ENCODE results near the gene MORN5.

DNA sequence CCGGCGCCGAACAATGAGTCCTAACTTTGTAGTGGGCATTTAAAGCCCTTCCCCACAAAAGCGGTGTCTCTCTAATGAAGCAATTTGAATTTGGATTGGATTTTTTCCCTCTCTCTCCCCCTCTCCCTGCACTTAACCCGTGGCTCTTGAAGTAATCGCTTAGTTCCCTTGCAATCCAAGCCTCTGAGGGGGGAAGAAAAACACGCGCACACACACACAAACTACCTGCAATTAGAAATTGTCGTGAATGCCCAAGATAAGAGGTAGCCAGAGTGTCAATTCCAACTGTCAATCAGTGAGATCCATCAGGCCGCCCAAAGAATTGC is 67.8 kb downstream of the MORN5 start:
- no peak for TF ChIP-seq NFYB (IDR thresholded peaks at IDR 0.05; ENCODE audit: insufficient read depth, low read depth, low read length)
- no peak for TF ChIP-seq STAT1 (conservative IDR thresholded peaks at IDR 0.05)
- TF ChIP-seq, protein P1, sequence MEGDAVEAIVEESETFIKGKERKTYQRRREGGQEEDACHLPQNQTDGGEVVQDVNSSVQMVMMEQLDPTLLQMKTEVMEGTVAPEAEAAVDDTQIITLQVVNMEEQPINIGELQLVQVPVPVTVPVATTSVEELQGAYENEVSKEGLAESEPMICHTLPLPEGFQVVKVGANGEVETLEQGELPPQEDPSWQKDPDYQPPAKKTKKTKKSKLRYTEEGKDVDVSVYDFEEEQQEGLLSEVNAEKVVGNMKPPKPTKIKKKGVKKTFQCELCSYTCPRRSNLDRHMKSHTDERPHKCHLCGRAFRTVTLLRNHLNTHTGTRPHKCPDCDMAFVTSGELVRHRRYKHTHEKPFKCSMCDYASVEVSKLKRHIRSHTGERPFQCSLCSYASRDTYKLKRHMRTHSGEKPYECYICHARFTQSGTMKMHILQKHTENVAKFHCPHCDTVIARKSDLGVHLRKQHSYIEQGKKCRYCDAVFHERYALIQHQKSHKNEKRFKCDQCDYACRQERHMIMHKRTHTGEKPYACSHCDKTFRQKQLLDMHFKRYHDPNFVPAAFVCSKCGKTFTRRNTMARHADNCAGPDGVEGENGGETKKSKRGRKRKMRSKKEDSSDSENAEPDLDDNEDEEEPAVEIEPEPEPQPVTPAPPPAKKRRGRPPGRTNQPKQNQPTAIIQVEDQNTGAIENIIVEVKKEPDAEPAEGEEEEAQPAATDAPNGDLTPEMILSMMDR (IDR thresholded peaks at IDR 0.05 in 2 of 3, conservative IDR thresholded peaks at IDR 0.05 in 1 of 3; ENCODE audit: control insufficient read depth in 2 of 3, extremely low read depth in 1 of 3, insufficient read depth in 1 of 3, low read depth in 3 of 3, low read length in 3 of 3), result no peak

All from GM12878 (cell line).